CD8-positive, alpha-beta memory T cell (primary cell): ENCODE data around the gene TUT7. TPM values are rescaled to one million over a fixed set of nuclear protein-coding genes. Genes with fewer than 3 reads are reported as not detected.
"Not testable (repeated sequence)": the region's sequence is repeated elsewhere in the genome, so short reads cannot be mapped to it uniquely, and the experiment has no call there.

Source experiments
- CTCF ChIA-PET: fragments of 350-600 bp; sonication (Branson Sonifier 250); formaldehyde crosslinking; loops from one replicate; lab custom pipeline; 2021; ENCODE audit warnings: antibody characterized with exemption; lab: Charles Lee
- POLR2A ChIA-PET: fragments of 350-600 bp; sonication (Branson Sonifier 250); formaldehyde crosslinking; loops from one replicate; lab custom pipeline; 2021; ENCODE audit warnings: antibody characterized with exemption; lab: Charles Lee
- DNase-seq, 5 donors: peaks; one replicate each; pipeline versions ENCODE4 v3.0.0 to v3.0.0-alpha.2; 2020 to 2022; ENCODE audit warnings: mixed read lengths in 1 of 5
- H3K27ac ChIP-seq: one replicate; pipeline ENCODE4 v1.7.0; 2013; ENCODE audit warnings: low read depth, mild to moderate bottlenecking, low read length, moderate library complexity
- H3K27me3 ChIP-seq: 2 replicates; pipeline ENCODE4 v1.7.0; 2013; ENCODE audit warnings: low read length, mild to moderate bottlenecking; ENCODE audit not compliant: insufficient read depth, poor library complexity, severe bottlenecking
- H3K36me3 ChIP-seq: 2 replicates; pipeline ENCODE4 v1.7.0; 2013; ENCODE audit warnings: mild to moderate bottlenecking, low read length, moderate library complexity; ENCODE audit not compliant: insufficient read depth
- H3K4me1 ChIP-seq: 2 replicates; pipeline ENCODE4 v1.7.0; 2013; ENCODE audit warnings: mild to moderate bottlenecking, low read length, moderate library complexity; ENCODE audit not compliant: insufficient read depth
- H3K4me3 ChIP-seq: 2 replicates; pipeline ENCODE4 v1.7.0; 2013; ENCODE audit warnings: mild to moderate bottlenecking, low read length
- H3K9me3 ChIP-seq: 2 replicates; pipeline ENCODE4 v1.7.0; 2013; ENCODE audit warnings: mild to moderate bottlenecking, low read length
- H3K27ac Mint-ChIP-seq, 8 donors: one replicate each; pipeline ENCODE4 v1.8.0; 2020 to 2021; ENCODE audit warnings: mixed read lengths in 8 of 8, mild to moderate bottlenecking in 6 of 8, inconsistent platforms in 3 of 8, moderate library complexity in 3 of 8
- H3K27me3 Mint-ChIP-seq, 2 donors: one replicate each; pipeline ENCODE4 v1.8.0; 2020 to 2021; ENCODE audit warnings: mixed read lengths in 2 of 2, mild to moderate bottlenecking in 1 of 2, moderate library complexity in 1 of 2
- H3K36me3 Mint-ChIP-seq, 3 donors: one replicate each; pipeline ENCODE4 v1.8.0; 2020 to 2021; ENCODE audit warnings: mixed read lengths in 3 of 3, inconsistent platforms in 1 of 3, mild to moderate bottlenecking in 1 of 3
- H3K4me1 Mint-ChIP-seq, 3 donors: one replicate each; pipeline ENCODE4 v1.8.0; 2020 to 2021; ENCODE audit warnings: mixed read lengths in 3 of 3, inconsistent platforms in 1 of 3, mild to moderate bottlenecking in 1 of 3
- H3K4me3 Mint-ChIP-seq, 7 donors: one replicate each; pipeline ENCODE4 v1.8.0; 2020 to 2021; ENCODE audit warnings: mixed read lengths in 7 of 7, mild to moderate bottlenecking in 6 of 7, moderate library complexity in 4 of 7, inconsistent platforms in 2 of 7
- H3K9me3 Mint-ChIP-seq, 5 donors: one replicate each; pipeline ENCODE4 v1.8.0; 2020 to 2022; ENCODE audit warnings: mixed read lengths in 5 of 5, mild to moderate bottlenecking in 3 of 5, moderate library complexity in 2 of 5, inconsistent platforms in 1 of 5
- polyA plus RNA-seq: library from polyadenylated mRNA; unstranded; fragments of 300-500 nt; fragmentation: Illumina TruSeq; gene quantifications from one replicate; pipeline ENCODE4 v1.2.3, GENCODE V29; 2021
- total RNA-seq, 2 experiments: library from RNA; stranded (reverse); gene quantifications; one replicate each; pipeline ENCODE4 v1.2.3, GENCODE V29; 2021

Gene TUT7
- total RNA-seq (10 to 100 TPM; 34.2 to 36.0 TPM), polyA plus RNA-seq (26.1 TPM)

GRCh38 chr9:86354011-86354817 lies at the start of gene TUT7:
Gene TUT7, minus strand, starts transcription at chr9:86354410. Its CDS starts 1,211 bp downstream, at chr9:86353199.
- H3K27me3 Mint-ChIP-seq: peaks cover 0 to 1% of the 10 kb centered on the region in 2 donors
- CTCF ChIA-PET: no interaction called here
- no peaks in the 10 kb centered on the region for H3K9me3 Mint-ChIP-seq
- Histone ChIP-seq H3K4me3 (peak within 1 kb of the TSS; percentile 99), H3K36me3 (no peaks in the 10 kb centered on the region), H3K27me3 (no peaks in the 10 kb centered on the region), H3K4me1 (peaks cover 27% of the 10 kb centered on the region), H3K27ac (peak within 1 kb of the TSS; percentile 78), H3K9me3 (no peaks in the 10 kb centered on the region)
- peak; percentile 92 to 95 (median 93) for DNase-seq
- H3K27ac Mint-ChIP-seq: peak within 1 kb of the TSS; percentile 91 to 99 (median 96)
- POLR2A ChIA-PET: interaction anchor here (0.6 to 1.1 kb wide), 2 partner anchors 72 to 684 kb away, joined by 3 to 5 read pairs; partner anchors contain the start of gene ISCA1
- peaks cover 5 to 33% (median 13%) of the 10 kb centered on the region in 3 donors for H3K36me3 Mint-ChIP-seq
- H3K4me1 Mint-ChIP-seq: peaks cover 41 to 59% (median 51%) of the 10 kb centered on the region in 3 donors
- H3K4me3 Mint-ChIP-seq: peak within 1 kb of the TSS; percentile 95 to 99 (median 98)

GRCh38 chr9:86402591-86402990 lies 48.4 kb upstream of the TUT7 start:
- H3K9me3 Mint-ChIP-seq: no peaks in the 10 kb centered on the region
- H3K27me3 Mint-ChIP-seq: peaks cover 2 to 38% of the 10 kb centered on the region in 2 donors
- Histone ChIP-seq H3K27me3 (no peaks in the 10 kb centered on the region), H3K4me1 (no peaks in the 10 kb centered on the region), H3K4me3 (no peak overlapping the region), H3K36me3 (no peaks in the 10 kb centered on the region), H3K9me3 (no peaks in the 10 kb centered on the region), H3K27ac (no peak overlapping the region)
- no peaks in the 10 kb centered on the region for H3K36me3 Mint-ChIP-seq
- ChIA-PET POLR2A (no interaction called here), CTCF (no interaction called here)
- H3K4me3 Mint-ChIP-seq: no peak overlapping the region
- DNase-seq: no peak
- no peak overlapping the region for H3K27ac Mint-ChIP-seq
- H3K4me1 Mint-ChIP-seq: peaks cover 0 to 2% (median 0%) of the 10 kb centered on the region in 3 donors

GRCh38 chr9:86396412-86396811 lies 42.2 kb upstream of the TUT7 start:
- CTCF ChIA-PET: no interaction called here
- no peak overlapping the region for H3K4me3 Mint-ChIP-seq

GRCh38 chr9:86390184-86390583 lies 36.0 kb upstream of the TUT7 start:
- H3K4me3 ChIP-seq, DNase-seq, H3K27me3 ChIP-seq, H3K9me3 Mint-ChIP-seq, H3K27ac Mint-ChIP-seq, H3K36me3 ChIP-seq, H3K4me1 Mint-ChIP-seq, H3K4me1 ChIP-seq, H3K4me3 Mint-ChIP-seq, H3K9me3 ChIP-seq, H3K27ac ChIP-seq, POLR2A ChIA-PET: not testable (repeated sequence)
- Mint-ChIP-seq H3K36me3 (peaks cover 0 to 16% (median 0%) of the 10 kb centered on the region in 3 donors), H3K27me3 (peaks cover 22 to 48% of the 10 kb centered on the region in 2 donors)
- CTCF ChIA-PET: interaction anchor here (1.3 kb wide), 1 partner anchor 24 kb away, joined by 5 read pairs; no protein-coding TSS in a partner anchor

More at GRCh38 chr9:86396412-86396811, 42.2 kb upstream of the TUT7 start:
- Histone ChIP-seq H3K4me3 (no peak overlapping the region), H3K9me3 (no peaks in the 10 kb centered on the region), H3K27ac (no peak overlapping the region), H3K4me1 (no peaks in the 10 kb centered on the region), H3K27me3 (no peaks in the 10 kb centered on the region), H3K36me3 (no peaks in the 10 kb centered on the region)
- no peak overlapping the region for H3K27ac Mint-ChIP-seq
- peaks cover 0 to 5% (median 4%) of the 10 kb centered on the region in 5 donors for H3K9me3 Mint-ChIP-seq
- H3K36me3 Mint-ChIP-seq: peaks cover 0 to 6% (median 0%) of the 10 kb centered on the region in 3 donors
- POLR2A ChIA-PET: no interaction called here
- no peak for DNase-seq
- H3K27me3 Mint-ChIP-seq: peaks cover 7 to 11% of the 10 kb centered on the region in 2 donors
- no peaks in the 10 kb centered on the region for H3K4me1 Mint-ChIP-seq

- Histone ChIP-seq H3K27me3 (peaks cover 3% of the 10 kb centered on the region), H3K9me3 (no peaks in the 10 kb centered on the region), H3K36me3 (no peaks in the 10 kb centered on the region), H3K27ac (no peak overlapping the region), H3K4me1 (no peaks in the 10 kb centered on the region), H3K4me3 (no peak overlapping the region)
- Mint-ChIP-seq H3K9me3 (peaks cover 1 to 7% (median 4%) of the 10 kb centered on the region in 5 donors), H3K4me1 (no peaks in the 10 kb centered on the region), H3K27ac (no peak overlapping the region), H3K27me3 (peaks cover 25 to 53% of the 10 kb centered on the region in 2 donors), H3K4me3 (no peak overlapping the region), H3K36me3 (peaks cover 0 to 21% (median 1%) of the 10 kb centered on the region in 3 donors)
- ChIA-PET POLR2A (no interaction called here), CTCF (interaction anchor here (1.3 kb wide), 1 partner anchor 25 kb away, joined by 5 read pairs; no protein-coding TSS in a partner anchor)
- DNase-seq: no peak
These were observed 35.4 kb upstream of the TUT7 start for GRCh38 chr9:86389628-86390027.

GRCh38 chr9:86387376-86387775 lies 33.2 kb upstream of the TUT7 start:
- no peaks in the 10 kb centered on the region for H3K4me1 ChIP-seq
- H3K9me3 ChIP-seq: no peaks in the 10 kb centered on the region
- no peak overlapping the region for H3K4me3 ChIP-seq
- Mint-ChIP-seq H3K4me3 (no peak overlapping the region), H3K36me3 (peaks cover 0 to 28% (median 1%) of the 10 kb centered on the region in 3 donors), H3K27ac (peak overlapping the region in 1 of 8 donors; percentile 7), H3K9me3 (peaks cover 0 to 10% (median 8%) of the 10 kb centered on the region in 5 donors), H3K27me3 (peaks cover 28 to 61% of the 10 kb centered on the region in 2 donors), H3K4me1 (no peaks in the 10 kb centered on the region)
- H3K27me3 ChIP-seq: peaks cover 5% of the 10 kb centered on the region
- DNase-seq: no peak
- ChIA-PET POLR2A (no interaction called here), CTCF (no interaction called here)
- no peak overlapping the region for H3K27ac ChIP-seq
- H3K36me3 ChIP-seq: no peaks in the 10 kb centered on the region

- peaks cover 0 to 21% (median 1%) of the 10 kb centered on the region in 3 donors for H3K36me3 Mint-ChIP-seq
- H3K4me3 ChIP-seq, H3K4me1 ChIP-seq, H3K27me3 ChIP-seq, CTCF ChIA-PET, H3K27ac Mint-ChIP-seq, POLR2A ChIA-PET, H3K4me1 Mint-ChIP-seq, H3K9me3 ChIP-seq, H3K27ac ChIP-seq, H3K36me3 ChIP-seq, H3K4me3 Mint-ChIP-seq, DNase-seq: not testable (repeated sequence)
- peaks cover 20 to 52% of the 10 kb centered on the region in 2 donors for H3K27me3 Mint-ChIP-seq
- H3K9me3 Mint-ChIP-seq: peaks cover 0 to 11% (median 7%) of the 10 kb centered on the region in 5 donors
These were observed 28.8 kb upstream of the TUT7 start for GRCh38 chr9:86383000-86383399.

- H3K9me3 ChIP-seq: no peaks in the 10 kb centered on the region
- no peaks in the 10 kb centered on the region for H3K4me1 Mint-ChIP-seq
- no peak overlapping the region for H3K27ac ChIP-seq
- peaks cover 0 to 13% (median 0%) of the 10 kb centered on the region in 3 donors for H3K36me3 Mint-ChIP-seq
- H3K4me3 ChIP-seq: no peak overlapping the region
- H3K27ac Mint-ChIP-seq: peak overlapping the region in 1 of 8 donors; percentile 76
- no peak overlapping the region for H3K4me3 Mint-ChIP-seq
- no peaks in the 10 kb centered on the region for H3K4me1 ChIP-seq
- CTCF ChIA-PET: no interaction called here
- H3K9me3 Mint-ChIP-seq: peaks cover 0 to 17% (median 8%) of the 10 kb centered on the region in 5 donors
- H3K27me3 Mint-ChIP-seq: peaks cover 23 to 46% of the 10 kb centered on the region in 2 donors
- no peaks in the 10 kb centered on the region for H3K27me3 ChIP-seq
- POLR2A ChIA-PET: no interaction called here
- no peaks in the 10 kb centered on the region for H3K36me3 ChIP-seq
- no peak for DNase-seq
These were observed 21.8 kb upstream of the TUT7 start for GRCh38 chr9:86376016-86376415.
